WTC11 (cell line): ENCODE results near the gene B3GALT4. TPM values are rescaled to one million over a fixed set of nuclear protein-coding genes. Genes with fewer than 3 reads are reported as not detected.

Experiments used
- ATAC-seq: fragments of 200-7000 bp; cut with Tn5 transposase; 2 replicates; pipeline ENCODE4 v1.10.0; 2021; ENCODE audit warnings: mild to moderate bottlenecking, moderate library complexity
- Bru-seq: library from RNA; stranded (reverse); fragments of 400-500 nt; gene quantifications from one replicate; lab custom pipeline; 2021; lab: Mats Ljungman, UMichigan
- CTCF ChIA-PET: fragments of 300-600 bp; sonication (Branson Sonifier 250); formaldehyde crosslinking; loops from one replicate; lab custom pipeline; 2021; ENCODE audit warnings: antibody characterized with exemption; lab: Charles Lee
- POLR2A ChIA-PET: fragments of 350-600 bp; sonication (Branson Sonifier 250); formaldehyde crosslinking; loops from one replicate; lab custom pipeline; 2021; ENCODE audit warnings: antibody characterized with exemption; lab: Charles Lee
- DNase-seq: peaks from one replicate; pipeline ENCODE4 v3.0.0; 2021; ENCODE audit warnings: low spot score
- H3K27ac Mint-ChIP-seq: 2 replicates; pipeline ENCODE4 v1.8.0; 2021; ENCODE audit warnings: mixed read lengths
- H3K27me3 Mint-ChIP-seq: 2 replicates; pipeline ENCODE4 v1.8.0; 2021; ENCODE audit warnings: low read depth, mild to moderate bottlenecking, moderate library complexity, mixed read lengths
- H3K36me3 Mint-ChIP-seq: 2 replicates; pipeline ENCODE4 v1.8.0; 2021; ENCODE audit warnings: mixed read lengths
- H3K4me1 Mint-ChIP-seq: 2 replicates; pipeline ENCODE4 v1.8.0; 2022; ENCODE audit warnings: mixed read lengths
- H3K4me3 Mint-ChIP-seq: 2 replicates; pipeline ENCODE4 v1.8.0; 2021; ENCODE audit warnings: mild to moderate bottlenecking, moderate library complexity, mixed read lengths
- H3K9me3 Mint-ChIP-seq: 2 replicates; pipeline ENCODE4 v1.8.0; 2021; ENCODE audit warnings: mixed read lengths
- AFF4 ChIP-seq: sonication (generic); formaldehyde crosslinking; IDR thresholded peaks from 2 replicates; pipeline ENCODE4 v1.8.1; 2023; ENCODE audit warnings: mild to moderate bottlenecking, missing genetic modification reagents, borderline replicate concordance
- AR ChIP-seq: fragments of 250-450 bp; sonication (Bioruptor Pico); IDR thresholded peaks from 2 replicates; pipeline ENCODE4 v1.9.0; 2021; ENCODE audit warnings: mild to moderate bottlenecking
- ATF1 ChIP-seq: sonication (generic); formaldehyde crosslinking; IDR thresholded peaks from 2 replicates; pipeline ENCODE4 v1.8.1; 2023; ENCODE audit warnings: mild to moderate bottlenecking, moderate library complexity, missing genetic modification reagents
- CREB1 ChIP-seq: sonication (generic); formaldehyde crosslinking; IDR thresholded peaks from 2 replicates; pipeline ENCODE4 v1.8.0; 2023; ENCODE audit warnings: mild to moderate bottlenecking, missing genetic modification reagents
- CREM ChIP-seq: sonication (generic); formaldehyde crosslinking; IDR thresholded peaks from 2 replicates; pipeline ENCODE4 v1.8.1; 2022; ENCODE audit warnings: mild to moderate bottlenecking, missing genetic modification reagents, moderate library complexity
- E2F1 ChIP-seq: sonication (generic); formaldehyde crosslinking; IDR thresholded peaks from 2 replicates; pipeline ENCODE4 v1.8.0; 2022; ENCODE audit warnings: mild to moderate bottlenecking, missing genetic modification reagents
- EMX1 ChIP-seq: fragments of 250-450 bp; sonication (Bioruptor Pico); IDR thresholded peaks from 2 replicates; pipeline ENCODE4 v1.8.0; 2021; ENCODE audit warnings: mild to moderate bottlenecking
- ERG ChIP-seq: fragments of 250-450 bp; sonication (Bioruptor Pico); IDR thresholded peaks from 2 replicates; pipeline ENCODE4 v1.8.0; 2021; ENCODE audit warnings: mild to moderate bottlenecking
- FOXK1 ChIP-seq: sonication (generic); formaldehyde crosslinking; IDR thresholded peaks from 2 replicates; pipeline ENCODE4 v1.8.0; 2022; ENCODE audit warnings: mild to moderate bottlenecking, moderate library complexity, missing genetic modification reagents
- GRHL2 ChIP-seq: fragments of 250-450 bp; sonication (Bioruptor Pico); IDR thresholded peaks from 2 replicates; pipeline ENCODE4 v1.8.0; 2022; ENCODE audit warnings: mild to moderate bottlenecking, moderate library complexity; ENCODE audit not compliant: insufficient replicate concordance, severe bottlenecking
- MXD4 ChIP-seq: fragments of 250-450 bp; sonication (Bioruptor Pico); IDR thresholded peaks from 2 replicates; pipeline ENCODE4 v1.8.0; 2021; ENCODE audit warnings: mild to moderate bottlenecking, moderate library complexity, borderline replicate concordance
- MYBL2 ChIP-seq: sonication (generic); formaldehyde crosslinking; IDR thresholded peaks from 2 replicates; pipeline ENCODE4 v1.8.1; 2023; ENCODE audit warnings: mild to moderate bottlenecking, moderate library complexity, missing genetic modification reagents
- NFYB ChIP-seq: sonication (generic); formaldehyde crosslinking; conservative IDR thresholded peaks from 2 replicates; pipeline ENCODE4 v1.8.0; 2022; ENCODE audit warnings: low read depth, missing genetic modification reagents
- PREB ChIP-seq: sonication (generic); formaldehyde crosslinking; IDR thresholded peaks from 2 replicates; pipeline ENCODE4 v1.8.1; 2022; ENCODE audit warnings: mild to moderate bottlenecking, missing genetic modification reagents, moderate library complexity, borderline replicate concordance
- PRRX2 ChIP-seq: fragments of 250-450 bp; sonication (Bioruptor Pico); IDR thresholded peaks from 2 replicates; pipeline ENCODE4 v1.8.0; 2021; ENCODE audit warnings: mild to moderate bottlenecking
- SMAD4 ChIP-seq: sonication (generic); formaldehyde crosslinking; IDR thresholded peaks from 2 replicates; pipeline ENCODE4 v1.8.0; 2022; ENCODE audit warnings: mild to moderate bottlenecking, missing genetic modification reagents
- TP53 ChIP-seq: sonication (generic); formaldehyde crosslinking; IDR thresholded peaks from 2 replicates; pipeline ENCODE4 v1.8.1; 2023; ENCODE audit warnings: mild to moderate bottlenecking, missing genetic modification reagents
- ZNF532 ChIP-seq: fragments of 250-450 bp; sonication (Bioruptor Pico); IDR thresholded peaks from 2 replicates; pipeline ENCODE4 v1.9.0; 2021; ENCODE audit warnings: mild to moderate bottlenecking, borderline replicate concordance
- long read RNA-seq, 3 experiments: library from RNA in 1 of 3; library from capped mRNA in 1 of 3; library from polyadenylated mRNA in 1 of 3; unstranded in 2 of 3; stranded (forward) in 1 of 3; transcript quantifications; one replicate each; pipeline ENCODE4 v2.0.0, GENCODE V29; 2021
- total RNA-seq: library from RNA; stranded (reverse); gene quantifications from 3 replicates; pipeline ENCODE4 v1.2.3, GENCODE V29; 2021

B3GALT4 gene
- 3.2 to 5.0 TPM (median 4.1 TPM) in 3 replicates for total RNA-seq
- percentile 53 among the genes with signal in this experiment for Bru-seq, nascent RNA
- long read RNA-seq, experiment 1, transcript B3GALT4-204 (1 exons, 1,694 nt), result major isoform, 9 of 9 reads
- long read RNA-seq, experiment 1, partial matches to known transcripts, result 0 of 9 reads
- long read RNA-seq, experiment 1, other reads (novel, unspliced or antisense), result 0 of 9 reads
- long read RNA-seq, experiment 2, partial matches to known transcripts, result 0 of 4 reads
- long read RNA-seq, experiment 2, other reads (novel, unspliced or antisense), result 0 of 4 reads
- long read RNA-seq, experiment 3, partial matches to known transcripts, result 0 of 4 reads
- long read RNA-seq, experiment 3, other reads (novel, unspliced or antisense), result 0 of 4 reads

GRCh38 chr6:33276864-33277662 lies at the start of gene B3GALT4:
TSS of gene B3GALT4 (plus strand) at chr6:33277123. CDS start at chr6:33277420, 297 bp downstream.
- peak within 1 kb of the TSS; percentile 100 for H3K27ac Mint-ChIP-seq
- no peaks in the 10 kb centered on the region for H3K9me3 Mint-ChIP-seq
- H3K4me1 Mint-ChIP-seq, result peaks cover 54% of the 10 kb centered on the region
- DNase-seq (peak; percentile 89), ATAC-seq (peak; percentile 74)
- H3K36me3 Mint-ChIP-seq, result peaks cover 51% of the 10 kb centered on the region
- no peaks in the 10 kb centered on the region for H3K27me3 Mint-ChIP-seq
- POLR2A ChIA-PET, result interaction anchor here (0.6 to 3.2 kb wide), 15 partner anchors 12 to 305 kb away, joined by 3 to 27 read pairs (median 5); partner anchors contain the start of genes PFDN6, RGL2, TAPBP and WDR46
- CTCF ChIA-PET, result interaction anchor here (0.6 to 3.1 kb wide), 38 partner anchors 8 to 308 kb away, joined by 3 to 40 read pairs (median 5); partner anchors contain the start of genes BAK1, HSD17B8, PFDN6 and PHF1
- peak within 1 kb of the TSS; percentile 96 for H3K4me3 Mint-ChIP-seq
- TF ChIP-seq E2F1 (CRISPR knock-in tag) (peak; percentile 90), FOXK1 (CRISPR knock-in tag) (peak; percentile 74), AR (CRISPR knock-in tag) (peak; percentile 96), MXD4 (CRISPR knock-in tag) (no peak), PRRX2 (peak; percentile 99), SMAD4 (CRISPR knock-in tag) (no peak), ATF1 (CRISPR knock-in tag) (0 out of 2 replicates have a peak, but pooled peaks have one; percentile 67), ERG (CRISPR knock-in tag) (peak; percentile 98), AFF4 (CRISPR knock-in tag) (0 out of 2 replicates have a peak, but pooled peaks have one; percentile 30), ZNF532 (CRISPR knock-in tag) (peak; percentile 97), TP53 (CRISPR knock-in tag) (0 out of 2 replicates have a peak, but pooled peaks have one; percentile 31), NFYB (CRISPR knock-in tag) (0 out of 2 replicates have a peak, but pooled peaks have one; percentile 29), EMX1 (CRISPR knock-in tag) (peak; percentile 99), CREM (CRISPR knock-in tag) (peak; percentile 36; the same call in 1 of the 2 replicates), MYBL2 (CRISPR knock-in tag) (peak; percentile 80), PREB (CRISPR knock-in tag) (0 out of 2 replicates have a peak, but pooled peaks have one; percentile 50), CREB1 (CRISPR knock-in tag) (peak; percentile 77), GRHL2 (CRISPR knock-in tag) (no peak)
